Spleen (tissue), 11 donors: ENCODE measurements around the gene PLXNA2. TPM values are rescaled to one million over a fixed set of nuclear protein-coding genes. Genes with fewer than 3 reads are reported as not detected.

Source experiments
- DNase-seq: peaks from one replicate; pipeline ENCODE4 v3.0.0-alpha.2; 2020
- H3K27ac ChIP-seq, 8 donors: fragments of 200-600 bp; sonication (generic) in 7 of 8; 1 replicate in 4 of 8; 2 replicates in 4 of 8; pipeline versions ENCODE4 v1.5.0 to v1.8.0; 2016 to 2021; ENCODE audit warnings: inconsistent platforms in 4 of 8, mild to moderate bottlenecking in 4 of 8, moderate library complexity in 1 of 8
- H3K27me3 ChIP-seq, 7 donors: fragments of 200-600 bp; sonication (generic) in 6 of 7; replicated peaks in 1 of 7; 1 replicate in 4 of 7; 2 replicates in 3 of 7; pipeline versions ENCODE4 v1.5.0 to v1.8.0; 2016 to 2021; ENCODE audit warnings: inconsistent platforms in 3 of 7, mild to moderate bottlenecking in 1 of 7
- H3K36me3 ChIP-seq, 6 donors: fragments of 200-600 bp; sonication (generic) in 5 of 6; 1 replicate in 4 of 6; 2 replicates in 2 of 6; pipeline versions ENCODE4 v1.5.0 to v1.8.0; 2016 to 2021; ENCODE audit warnings: inconsistent platforms in 2 of 6
- H3K4me1 ChIP-seq, 6 donors: fragments of 200-600 bp; sonication (generic) in 5 of 6; 1 replicate in 3 of 6; 2 replicates in 3 of 6; pipeline versions ENCODE4 v1.5.0 to v1.8.0; 2016 to 2021; ENCODE audit warnings: inconsistent platforms in 3 of 6
- H3K4me3 ChIP-seq, 8 donors: fragments of 200-600 bp; sonication (generic) in 7 of 8; 1 replicate in 4 of 8; 2 replicates in 4 of 8; pipeline versions ENCODE4 v1.5.0 to v1.8.0; 2016 to 2021; ENCODE audit warnings: inconsistent platforms in 4 of 8, mild to moderate bottlenecking in 4 of 8, moderate library complexity in 2 of 8
- H3K9me3 ChIP-seq, 8 donors: fragments of 200-600 bp; sonication (generic) in 7 of 8; 1 replicate in 4 of 8; 2 replicates in 4 of 8; pipeline versions ENCODE4 v1.5.0 to v1.8.0; 2016 to 2021; ENCODE audit warnings: inconsistent platforms in 4 of 8
- CTCF ChIP-seq, 11 experiments: fragments of 200-600 bp in 7 of 11; fragments of 450-650 bp in 4 of 11; sonication (generic) in 4 of 11; IDR thresholded peaks in 8 of 11; conservative IDR thresholded peaks in 3 of 11; 1 replicate in 7 of 11; 2 replicates in 4 of 11; pipeline versions ENCODE4 v1.4.0 to v1.8.0; 2016 to 2021; ENCODE audit warnings: antibody characterized with exemption in 11 of 11, inconsistent platforms in 4 of 11, mild to moderate bottlenecking in 1 of 11
- POLR2A ChIP-seq, 3 donors: fragments of 450-650 bp; IDR thresholded peaks; one replicate each; pipeline ENCODE4 v1.5.1; 2017; ENCODE audit warnings: antibody characterized with exemption in 3 of 3, mild to moderate bottlenecking in 1 of 3
- POLR2AphosphoS5 ChIP-seq, 3 donors: sonication (generic); formaldehyde crosslinking; IDR thresholded peaks; one replicate each; pipeline ENCODE4 v1.5.1; 2017; ENCODE audit warnings: antibody characterized with exemption in 3 of 3
- WGBS, 5 donors: extraction: QIAGEN DNeasy Blood & Tissue Kit in 3 of 5; methylation state at CpG; one replicate each; pipeline versions ENCODE4 v1.1.5 to v1.1.7; 2013 to 2018; 5-methylcytosine and 5-hydroxymethylcytosine counted together
- intact Hi-C: fragments of 100-400 bp; cut with DNase I; formaldehyde crosslinking; loops from one replicate; pipeline ENCODE4 v1.15.0; 2023; ENCODE audit warnings: low total_unique reads
- polyA plus RNA-seq, 3 donors: library from polyadenylated mRNA; stranded (reverse); fragments of 200-250 nt; gene quantifications; one replicate each; pipeline ENCODE4 v1.2.1, GENCODE V29; 2013
- total RNA-seq, 7 donors: library from RNA; depleted of rRNA in 3 of 7; stranded (reverse); fragments of >200 nt in 3 of 7; fragmentation: NEBNext Ultra II Directional in 4 of 7; extraction: Animal tissue kit (Norgen Biotek cat#: 25700) in 4 of 7; gene quantifications; one replicate each; pipeline versions ENCODE4 v1.1.0 to v1.2.1, GENCODE V29; 2016 to 2021
- donor health status: healthy with polysubstance abuse.
- donor health status: DM: no; HTN: no; CAD: no; lungs with moderate emphysema.
- donor health status: DM: no; HTN: no; CAD: no.
- donor health status: Bipolar disorder and iron deficiency.
- donor health status: healthy.
- donor health status: DM: no; HTN: no; CAD: no.
- donor health status: DM: yes; HTN: yes; CAD: no.

PLXNA2 gene
- total and polyA plus RNA-seq, 10 donors: 0.93 to 16.9 (median 7.0) TPM

GRCh38 chr1:208036918-208037766 is 207.0 kb downstream of the PLXNA2 start:
- intact Hi-C loops: no loop called here

GRCh38 chr1:208036106-208036808 is 207.9 kb downstream of the PLXNA2 start:
- peaks cover 0 to 73% (median 0%) of the 10 kb centered on the region in 6 donors for H3K36me3 ChIP-seq

More at GRCh38 chr1:208036918-208037766, 207.0 kb downstream of the PLXNA2 start:
- WGBS, 5 donors: 79 to 87% (median 83%) methylated on average over 9 of the region's 9 CpGs
- DNase-seq: no peak
- peaks cover 0 to 72% (median 0%) of the 10 kb centered on the region in 6 donors for H3K36me3 ChIP-seq
- peaks cover 0 to 4% (median 0%) of the 10 kb centered on the region in 7 donors for H3K27me3 ChIP-seq
- TF ChIP-seq CTCF (IDR thresholded peaks at IDR 0.05 in 8 of 11, conservative IDR thresholded peaks at IDR 0.05 in 3 of 11) (no peak), POLR2A (IDR thresholded peaks at IDR 0.05) (no peak), POLR2AphosphoS5 (IDR thresholded peaks at IDR 0.05) (no peak)
- H3K4me1 ChIP-seq: no peaks in the 10 kb centered on the region
- no peak overlapping the region for H3K4me3 ChIP-seq
- no peaks in the 10 kb centered on the region for H3K9me3 ChIP-seq
- H3K27ac ChIP-seq: no peak overlapping the region

GRCh38 chr1:208034135-208034534 is 210.0 kb downstream of the PLXNA2 start:
- Histone ChIP-seq H3K27ac (no peak overlapping the region), H3K9me3 (no peaks in the 10 kb centered on the region), H3K36me3 (peaks cover 0 to 59% (median 0%) of the 10 kb centered on the region in 6 donors), H3K4me3 (no peak overlapping the region), H3K27me3 (peaks cover 0 to 4% (median 0%) of the 10 kb centered on the region in 7 donors), H3K4me1 (peaks cover 0 to 6% (median 0%) of the 10 kb centered on the region in 6 donors)
- no peak for TF ChIP-seq POLR2A (IDR thresholded peaks at IDR 0.05)
- no peak for TF ChIP-seq CTCF (IDR thresholded peaks at IDR 0.05 in 8 of 11, conservative IDR thresholded peaks at IDR 0.05 in 3 of 11)
- no peak for TF ChIP-seq POLR2AphosphoS5 (IDR thresholded peaks at IDR 0.05)
- intact Hi-C loops: no loop called here
- 83 to 95% (median 89%) methylated on average over 5 to 8 of the region's 8 CpGs for WGBS, 5 donors
- peak; percentile 56 for DNase-seq

More at GRCh38 chr1:208036106-208036808, 207.9 kb downstream of the PLXNA2 start:
- WGBS, 5 donors: 78 to 88% (median 84%) methylated on average over 7 to 8 of the region's 8 CpGs
- no peak for DNase-seq
- no peaks in the 10 kb centered on the region for H3K9me3 ChIP-seq
- intact Hi-C loops: no loop called here
- peaks cover 0 to 4% (median 0%) of the 10 kb centered on the region in 7 donors for H3K27me3 ChIP-seq
- no peak overlapping the region for H3K4me3 ChIP-seq
- H3K4me1 ChIP-seq: no peaks in the 10 kb centered on the region
- TF ChIP-seq POLR2A (IDR thresholded peaks at IDR 0.05) (no peak), CTCF (IDR thresholded peaks at IDR 0.05 in 8 of 11, conservative IDR thresholded peaks at IDR 0.05 in 3 of 11) (no peak), POLR2AphosphoS5 (IDR thresholded peaks at IDR 0.05) (no peak)
- no peak overlapping the region for H3K27ac ChIP-seq
